Measurements from ENCODE around the gene CSTB.

GRCh38 chr21:43771698-43772424 lies 4.2 kb downstream of the CSTB start:
- TF ChIP-seq CTCF (conservative IDR thresholded peaks at IDR 0.05; ENCODE audit: low read depth, low read length) (no peak), EZH2phosphoT487 (IDR thresholded peaks at IDR 0.05; ENCODE audit: borderline replicate concordance, low read length) (no peak)
